ENCODE results near the gene CRPPA.

CRPPA gene

GRCh38 chr7:16422917-16423316 is 1.6 kb upstream of the CRPPA start:
- no peak for DNase-seq

GRCh38 chr7:16422103-16422435 is 731 bp upstream of the CRPPA start:
- no peak for DNase-seq

GRCh38 chr7:16420649-16421332 is 547 bp downstream of the CRPPA start:
- DNase-seq, result peak; percentile 89 to 96

- DNase-seq, result no peak
Measured at GRCh38 chr7:16420329-16420648, 1.0 kb downstream of the CRPPA start.

- DNase-seq, result no peak
Measured at GRCh38 chr7:16419859-16420258, 1.5 kb downstream of the CRPPA start.

GRCh38 chr7:16419126-16419525 is 2.2 kb downstream of the CRPPA start:
- no peak for DNase-seq

GRCh38 chr7:16417906-16418305 is 3.4 kb downstream of the CRPPA start:
- no peak for DNase-seq

GRCh38 chr7:16416289-16417282 is 4.8 kb downstream of the CRPPA start:
- no peak for DNase-seq

GRCh38 chr7:16412274-16413254 is 8.8 kb downstream of the CRPPA start:
- DNase-seq, result no peak

- no peak for DNase-seq
Measured at GRCh38 chr7:16411391-16411790, 9.9 kb downstream of the CRPPA start.

GRCh38 chr7:16409777-16410176 is 11.6 kb downstream of the CRPPA start:
- no peak for DNase-seq

- no peak for DNase-seq
Measured at GRCh38 chr7:16404636-16405035, 16.7 kb downstream of the CRPPA start.

- no peak for DNase-seq
Measured at GRCh38 chr7:16403475-16403874, 17.9 kb downstream of the CRPPA start.

- no peak for DNase-seq
Measured at GRCh38 chr7:16402940-16403339, 18.4 kb downstream of the CRPPA start.

GRCh38 chr7:16402091-16402490 is 19.2 kb downstream of the CRPPA start:
- no peak for DNase-seq

- DNase-seq, result no peak
Measured at GRCh38 chr7:16400893-16401275, 20.5 kb downstream of the CRPPA start.

GRCh38 chr7:16399916-16400892 is 21.1 kb downstream of the CRPPA start:
- no peak for DNase-seq

GRCh38 chr7:16399265-16399831 is 22.0 kb downstream of the CRPPA start:
- no peak for DNase-seq

GRCh38 chr7:16398146-16399017 is 23.0 kb downstream of the CRPPA start:
- DNase-seq, result no peak

- DNase-seq, result no peak
Measured at GRCh38 chr7:16397501-16398145, 23.7 kb downstream of the CRPPA start.
